HG02885 (cell line): ENCODE measurements around the gene FKBP10.
A peak's percentile ranks its signal among the peaks of the same experiment; 100 is the strongest.
"Not testable (repeated sequence)": the region's sequence is repeated elsewhere in the genome, so short reads cannot be mapped to it uniquely, and the experiment has no call there.

ENCODE experiments used
- ATAC-seq: cut with Tn5 transposase; IDR thresholded peaks from one replicate; pipeline ENCODE4 v1.9.1; 2021; ENCODE audit warnings: mild to moderate bottlenecking; ENCODE audit not compliant: unreplicated experiment, poor library complexity

FKBP10 gene

GRCh38 chr17:41803049-41804020 is 9.5 kb upstream of the FKBP10 start:
- ATAC-seq: no peak

GRCh38 chr17:41806685-41807445 is 5.9 kb upstream of the FKBP10 start:
- ATAC-seq: no peak

- no peak for ATAC-seq
Measured at GRCh38 chr17:41810659-41811548, 1.9 kb upstream of the FKBP10 start.

- peak; percentile 69 for ATAC-seq
Measured at GRCh38 chr17:41811549-41812380, 1.0 kb upstream of the FKBP10 start, which contains the start of gene P3H4. P3H4 (minus strand) TSS chr17:41811949; CDS start chr17:41811915, 34 bp downstream.

- no peak for ATAC-seq
Measured at GRCh38 chr17:41813152-41813680, 412 bp downstream of the FKBP10 start.

GRCh38 chr17:41813699-41814124 is 908 bp downstream of the FKBP10 start:
- ATAC-seq: no peak

- no peak for ATAC-seq
Measured at GRCh38 chr17:41814195-41814594, 1.4 kb downstream of the FKBP10 start.

GRCh38 chr17:41816637-41817320 is 4.0 kb downstream of the FKBP10 start:
- no peak for ATAC-seq

- no peak for ATAC-seq
Measured at GRCh38 chr17:41818024-41818423, 5.2 kb downstream of the FKBP10 start.

- ATAC-seq: no peak
Measured at GRCh38 chr17:41821776-41822175, 9.0 kb downstream of the FKBP10 start.

GRCh38 chr17:41822216-41823140 is 9.7 kb downstream of the FKBP10 start:
- ATAC-seq: no peak

- no peak for ATAC-seq
Measured at GRCh38 chr17:41823141-41823524, 10.3 kb downstream of the FKBP10 start.

- no peak for ATAC-seq
Measured at GRCh38 chr17:41823580-41823979, 10.8 kb downstream of the FKBP10 start.

GRCh38 chr17:41824086-41824485 is 11.3 kb downstream of the FKBP10 start:
- no peak for ATAC-seq

- ATAC-seq: no peak
Measured at GRCh38 chr17:41825175-41825845, 12.5 kb downstream of the FKBP10 start.

- ATAC-seq: not testable (repeated sequence)
Measured at GRCh38 chr17:41829961-41830360, 17.2 kb downstream of the FKBP10 start.
